GM10266 (cell line): ENCODE measurements around the gene ROCK2.

Experiments used
- DNase-seq: peaks from one replicate; pipeline ENCODE4 v3.0.0; 2012; ENCODE audit errors: extremely low spot score
- TF ChIP-seq, protein P1 (sequence below): IDR thresholded peaks from 2 replicates; pipeline ENCODE4 v1.5.1; 2012; ENCODE audit warnings: mild to moderate bottlenecking, low read depth; ENCODE audit not compliant: control insufficient read depth, insufficient read depth; ENCODE audit errors: missing control alignments

Gene ROCK2

DNA sequence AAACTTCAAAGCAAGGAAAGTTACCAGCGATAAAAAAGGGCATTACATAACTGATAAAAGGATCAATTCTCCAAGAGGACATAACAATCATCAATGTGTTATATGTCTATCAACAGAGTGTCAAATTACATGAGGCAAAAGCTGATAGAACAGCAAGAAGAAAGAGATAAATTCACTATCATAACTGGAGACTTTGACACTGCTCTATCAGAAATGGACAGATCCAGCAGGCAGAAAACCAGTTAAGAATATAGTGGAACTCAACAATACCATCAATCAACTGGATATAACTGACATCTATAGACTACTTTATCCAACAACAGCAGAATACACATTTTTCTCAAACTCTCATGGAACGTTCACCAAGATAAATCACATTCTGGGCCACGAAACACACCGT, 65.0 kb downstream of the ROCK2 start:
- no peak for DNase-seq
- TF ChIP-seq, protein P1, sequence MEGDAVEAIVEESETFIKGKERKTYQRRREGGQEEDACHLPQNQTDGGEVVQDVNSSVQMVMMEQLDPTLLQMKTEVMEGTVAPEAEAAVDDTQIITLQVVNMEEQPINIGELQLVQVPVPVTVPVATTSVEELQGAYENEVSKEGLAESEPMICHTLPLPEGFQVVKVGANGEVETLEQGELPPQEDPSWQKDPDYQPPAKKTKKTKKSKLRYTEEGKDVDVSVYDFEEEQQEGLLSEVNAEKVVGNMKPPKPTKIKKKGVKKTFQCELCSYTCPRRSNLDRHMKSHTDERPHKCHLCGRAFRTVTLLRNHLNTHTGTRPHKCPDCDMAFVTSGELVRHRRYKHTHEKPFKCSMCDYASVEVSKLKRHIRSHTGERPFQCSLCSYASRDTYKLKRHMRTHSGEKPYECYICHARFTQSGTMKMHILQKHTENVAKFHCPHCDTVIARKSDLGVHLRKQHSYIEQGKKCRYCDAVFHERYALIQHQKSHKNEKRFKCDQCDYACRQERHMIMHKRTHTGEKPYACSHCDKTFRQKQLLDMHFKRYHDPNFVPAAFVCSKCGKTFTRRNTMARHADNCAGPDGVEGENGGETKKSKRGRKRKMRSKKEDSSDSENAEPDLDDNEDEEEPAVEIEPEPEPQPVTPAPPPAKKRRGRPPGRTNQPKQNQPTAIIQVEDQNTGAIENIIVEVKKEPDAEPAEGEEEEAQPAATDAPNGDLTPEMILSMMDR = no peak

DNA sequence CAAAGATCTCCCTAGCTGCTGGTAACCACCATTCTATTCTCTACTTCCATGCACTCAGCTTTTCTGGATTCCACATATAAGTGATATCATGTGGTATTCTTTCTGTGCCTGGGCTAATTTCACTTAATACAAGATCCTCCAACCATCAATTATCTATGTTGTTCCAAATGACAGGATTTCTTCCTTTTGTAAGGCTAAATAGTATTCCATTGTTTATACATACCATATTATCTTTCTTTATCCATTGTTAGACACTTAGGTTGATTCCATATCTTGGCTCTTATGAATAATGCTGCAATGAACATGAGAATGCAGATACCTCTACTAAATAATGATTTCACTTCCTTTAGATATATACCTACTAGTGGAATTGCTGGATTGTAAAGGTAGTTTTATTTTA, 66.2 kb downstream of the ROCK2 start:
- DNase-seq = no peak
- TF ChIP-seq, protein P1 = no peak

DNA sequence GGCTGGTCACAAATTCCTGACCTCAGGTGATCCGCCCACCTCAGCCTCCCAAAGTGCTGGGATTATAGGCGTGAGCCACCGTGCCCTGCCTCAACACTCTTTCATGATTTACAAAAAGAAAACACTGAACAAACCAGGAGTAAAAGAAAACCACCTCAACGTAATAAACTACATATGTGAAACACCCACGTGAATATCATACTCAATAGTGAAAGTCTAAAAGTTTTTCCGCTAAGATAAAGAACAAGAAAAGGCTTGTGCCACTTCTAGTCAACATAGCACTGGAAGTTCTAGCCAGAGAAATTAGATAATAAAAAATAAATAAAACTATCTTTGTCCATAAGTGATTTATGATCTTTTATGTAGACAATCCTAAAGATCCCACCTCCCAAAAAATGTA, 68.5 kb downstream of the ROCK2 start:
- TF ChIP-seq, protein P1 = no peak
- DNase-seq = no peak

DNA sequence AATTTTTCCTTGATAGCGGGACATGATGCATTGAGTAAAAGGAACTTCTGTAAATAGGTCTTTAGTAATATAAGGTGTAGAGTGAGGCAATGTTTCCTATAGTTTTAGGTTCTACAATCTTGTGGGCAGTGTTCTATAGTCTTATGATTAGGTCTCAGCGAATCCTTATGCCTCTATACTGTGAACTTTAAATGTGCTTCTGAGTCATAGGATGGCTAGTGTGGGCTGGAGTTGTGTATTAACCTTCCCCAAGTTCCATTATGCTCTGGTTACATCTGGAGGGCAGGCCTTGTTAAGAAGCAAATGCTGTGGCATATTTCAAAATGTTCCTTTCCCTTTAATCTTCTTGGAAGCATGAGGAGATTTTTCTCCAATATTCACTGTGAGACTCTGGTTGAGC, 73.5 kb downstream of the ROCK2 start:
- no peak for DNase-seq
- TF ChIP-seq, protein P1 = no peak

DNA sequence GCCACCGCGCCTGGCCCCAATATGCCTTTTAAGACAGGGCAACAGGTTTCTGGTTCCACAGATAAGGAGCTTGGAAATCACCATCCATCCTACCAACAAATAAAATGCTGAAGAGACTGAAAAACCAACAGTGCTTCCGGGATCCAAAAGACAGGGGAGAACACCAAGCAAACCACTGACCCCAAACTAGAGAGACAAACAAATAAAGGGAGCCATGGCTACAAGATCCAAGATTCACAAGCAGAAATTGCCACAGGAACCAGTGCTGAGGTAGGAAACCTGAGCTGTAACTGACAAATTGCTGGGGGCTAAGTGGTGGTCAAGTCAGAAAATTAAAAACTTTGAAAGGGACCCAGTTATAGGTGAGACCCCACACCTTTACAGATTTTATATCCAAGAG, 76.5 kb downstream of the ROCK2 start:
- DNase-seq = no peak
- TF ChIP-seq, protein P1 = no peak

DNA sequence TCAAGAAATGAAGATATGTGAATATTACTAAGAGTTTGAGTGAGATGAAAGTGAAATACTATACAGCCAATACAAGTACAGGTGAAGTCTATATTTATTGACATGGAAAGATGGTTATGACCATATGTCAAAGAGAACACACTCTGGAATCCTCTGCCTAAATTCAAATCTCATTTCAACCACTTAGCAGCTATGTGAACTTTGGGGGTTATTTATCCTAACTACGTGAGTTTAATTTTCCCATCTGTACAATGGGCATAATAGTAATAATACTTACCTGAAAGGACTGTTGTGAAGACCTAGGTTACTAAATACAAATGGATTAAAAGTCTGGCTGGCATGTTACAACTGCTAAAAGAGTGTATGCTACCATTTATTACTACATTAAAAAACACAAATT, 79.6 kb downstream of the ROCK2 start:
- DNase-seq = no peak
- TF ChIP-seq, protein P1 = no peak

DNA sequence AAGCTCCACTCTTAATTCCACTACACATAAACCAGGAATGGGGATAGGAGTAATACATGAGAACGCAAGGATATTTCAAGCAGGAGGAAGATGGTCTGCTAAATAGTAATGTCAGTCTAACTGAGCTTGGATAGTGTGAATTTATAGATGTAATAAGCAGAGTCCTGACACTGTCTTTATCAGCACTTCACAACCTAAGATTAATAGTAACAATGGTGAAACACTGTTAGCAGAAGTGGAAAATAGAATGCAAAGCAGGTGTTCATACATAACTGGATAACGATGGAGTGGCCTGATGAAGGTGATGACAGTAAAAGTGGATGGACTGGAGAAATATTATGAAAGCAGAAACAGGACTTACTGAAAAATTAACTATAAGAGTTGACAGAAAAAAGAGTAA, 80.4 kb downstream of the ROCK2 start:
- DNase-seq = no peak
- TF ChIP-seq, protein P1 = no peak
